PC-9 (cell line): ENCODE measurements around the gene UMAD1.

Experiments
- CTCF ChIP-seq: fragments of 200-600 bp; sonication (generic); conservative IDR thresholded peaks from 2 replicates; pipeline ENCODE4 v1.6.1; 2017; ENCODE audit warnings: mixed run types, antibody characterized with exemption, mild to moderate bottlenecking, moderate library complexity
- EZH2 ChIP-seq: fragments of 200-600 bp; sonication (generic); IDR thresholded peaks from 2 replicates; pipeline ENCODE4 v1.8.0; 2017; ENCODE audit warnings: antibody characterized with exemption, low read depth

GRCh38 chr7:7745258-7745657 is 104.7 kb downstream of the UMAD1 start:
- TF ChIP-seq CTCF = no peak
- TF ChIP-seq EZH2 = no peak
